Ishikawa (cell line): ENCODE data around the gene NDUFB10.

Experiments
- CEBPB ChIP-seq: IDR thresholded peaks from 2 replicates; pipeline ENCODE4 v1.6.1; 2012
- CREB1 ChIP-seq: IDR thresholded peaks from 2 replicates; pipeline ENCODE4 v1.6.1; 2012; ENCODE audit warnings: low read depth
- EGR1 ChIP-seq: IDR thresholded peaks from 2 replicates; pipeline ENCODE4 v1.6.1; 2012
- EP300 ChIP-seq: IDR thresholded peaks from 2 replicates; pipeline ENCODE4 v1.6.1; 2012; ENCODE audit warnings: borderline replicate concordance
- RAD21 ChIP-seq: IDR thresholded peaks from 2 replicates; pipeline ENCODE4 v1.6.1; 2012; ENCODE audit warnings: low read depth
- REST ChIP-seq: IDR thresholded peaks from 2 replicates; pipeline ENCODE4 v1.6.1; 2012; ENCODE audit warnings: low read depth, mild to moderate bottlenecking
- TAF1 ChIP-seq: IDR thresholded peaks from 2 replicates; pipeline ENCODE4 v1.6.1; 2012; ENCODE audit warnings: low read depth, mild to moderate bottlenecking
- TCF12 ChIP-seq: IDR thresholded peaks from 2 replicates; pipeline ENCODE4 v1.6.1; 2012; ENCODE audit warnings: low read depth
- TF ChIP-seq, protein P1 (sequence below): IDR thresholded peaks from 2 replicates; pipeline ENCODE4 v1.6.1; 2012

DNA sequence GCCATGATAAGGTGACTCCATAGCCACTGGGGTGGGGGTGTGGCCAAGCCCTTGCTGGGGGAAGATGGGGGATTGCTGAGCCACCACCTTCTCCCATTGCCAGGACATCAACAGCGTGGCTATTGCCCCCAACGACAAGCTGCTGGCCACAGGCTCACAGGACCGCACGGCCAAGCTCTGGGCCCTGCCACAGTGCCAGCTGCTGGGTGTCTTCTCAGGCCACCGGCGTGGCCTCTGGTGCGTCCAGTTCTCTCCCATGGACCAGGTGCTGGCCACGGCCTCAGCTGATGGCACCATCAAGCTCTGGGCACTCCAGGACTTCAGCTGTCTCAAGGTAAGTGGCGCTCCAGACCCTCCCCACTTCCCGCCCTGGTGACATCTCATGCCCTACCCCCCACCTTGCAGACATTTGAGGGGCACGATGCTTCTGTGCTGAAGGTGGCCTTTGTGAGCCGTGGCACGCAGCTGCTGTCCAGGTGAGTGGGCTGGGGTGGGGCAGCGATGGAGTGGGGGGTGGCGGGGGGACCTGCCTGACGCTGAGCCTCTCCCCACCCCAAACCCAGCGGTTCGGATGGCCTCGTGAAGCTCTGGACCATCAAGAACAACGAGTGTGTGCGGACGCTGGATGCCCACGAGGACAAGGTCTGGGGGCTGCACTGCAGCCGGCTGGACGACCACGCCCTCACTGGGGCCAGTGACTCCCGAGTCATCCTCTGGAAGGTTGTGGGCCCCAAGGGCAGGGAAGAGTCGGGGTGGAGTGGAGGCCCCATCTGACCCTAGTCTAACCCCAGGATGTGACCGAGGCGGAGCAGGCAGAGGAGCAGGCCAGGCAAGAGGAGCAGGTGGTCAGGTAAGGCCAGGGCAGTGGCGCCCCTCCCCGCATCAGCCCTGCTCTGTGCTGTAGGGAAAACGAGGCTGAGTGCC lies 17.9 kb downstream of the NDUFB10 start:
- TF ChIP-seq REST (no peak), EP300 (no peak), RAD21 (no peak), TAF1 (no peak), CREB1 (no peak), CEBPB (no peak), TCF12 (no peak), EGR1 (no peak)
- TF ChIP-seq, protein P1, sequence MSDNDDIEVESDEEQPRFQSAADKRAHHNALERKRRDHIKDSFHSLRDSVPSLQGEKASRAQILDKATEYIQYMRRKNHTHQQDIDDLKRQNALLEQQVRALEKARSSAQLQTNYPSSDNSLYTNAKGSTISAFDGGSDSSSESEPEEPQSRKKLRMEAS, result no peak
